HG03108 (cell line): ENCODE results near the gene SIK1.
"Not testable (repeated sequence)": the region's sequence is repeated elsewhere in the genome, so short reads cannot be mapped to it uniquely, and the experiment has no call there.

Experiments used
- ATAC-seq: cut with Tn5 transposase; IDR thresholded peaks from one replicate; pipeline ENCODE4 v1.9.1; 2021; ENCODE audit warnings: moderate library complexity; ENCODE audit not compliant: unreplicated experiment

The SIK1 gene

DNA sequence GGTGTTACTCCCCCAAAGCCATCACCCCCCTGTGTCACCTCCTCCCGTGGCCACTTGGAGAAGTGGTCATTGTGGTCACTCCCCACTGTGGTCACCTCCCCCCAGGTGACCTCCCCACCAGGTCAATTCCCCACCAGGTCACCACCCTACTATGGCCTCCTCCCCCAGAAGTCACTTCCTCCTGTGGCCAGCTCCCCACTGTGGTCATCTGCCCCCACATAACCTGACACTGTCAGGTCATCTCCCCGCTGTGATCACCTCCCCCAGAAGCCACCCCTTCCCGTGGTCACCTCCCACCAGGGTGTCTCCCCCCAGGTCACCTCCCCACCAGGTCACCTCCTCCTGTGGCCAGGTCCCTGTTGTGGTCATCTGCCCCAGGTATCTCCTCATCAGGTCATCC lies 28.9 kb downstream of the SIK1 start:
- not testable (repeated sequence) for ATAC-seq

DNA sequence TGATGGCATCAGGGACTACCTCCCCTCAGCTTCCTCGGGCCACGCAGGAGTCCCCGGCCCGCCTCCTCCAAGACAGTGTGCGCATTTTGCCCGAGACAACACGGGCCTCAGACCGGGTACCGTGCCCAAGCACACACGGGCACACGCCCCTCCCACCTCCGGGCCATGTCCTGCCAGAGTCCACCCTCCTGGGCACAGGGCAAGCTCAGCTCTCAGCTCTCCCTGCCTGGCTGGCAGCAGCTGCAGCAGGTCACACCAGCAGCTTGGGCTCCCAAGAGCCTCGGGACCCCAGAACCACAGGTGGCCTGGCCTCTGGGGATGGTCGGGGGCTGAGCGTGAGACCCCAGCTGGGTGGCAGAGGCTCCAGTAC lies 29.5 kb downstream of the SIK1 start:
- ATAC-seq = not testable (repeated sequence)

DNA sequence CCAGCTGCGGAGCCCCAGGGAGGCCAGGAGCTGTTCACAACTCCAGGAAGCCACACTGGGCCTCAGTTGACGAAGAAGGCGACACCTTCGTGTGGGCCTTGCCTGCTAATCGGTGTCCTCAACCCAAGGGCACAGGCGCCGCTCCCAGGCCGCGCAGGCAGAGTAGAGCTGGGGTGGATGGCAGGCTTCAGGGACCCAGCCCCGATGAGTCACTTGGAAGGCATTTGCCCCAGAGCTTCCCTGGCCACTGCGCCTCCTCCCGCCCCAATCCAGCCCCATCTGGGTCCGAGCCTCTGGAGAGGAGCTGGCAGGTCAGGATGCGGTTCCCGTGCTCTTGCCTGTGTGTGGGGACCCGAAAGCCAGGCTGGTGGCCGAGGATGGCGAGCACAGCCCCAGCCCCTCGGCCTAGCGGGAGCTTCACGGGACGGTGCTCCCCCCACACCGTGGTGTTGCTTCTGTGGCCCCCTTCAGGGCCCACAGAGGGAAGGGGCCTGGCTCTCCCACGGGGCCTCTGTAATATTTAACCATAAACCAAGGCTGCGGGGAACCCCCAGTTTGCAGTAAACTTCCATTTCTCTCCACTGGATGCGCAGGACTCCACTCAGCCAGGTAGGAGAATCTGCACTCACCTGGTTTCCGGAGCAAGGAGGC lies 30.0 kb downstream of the SIK1 start:
- ATAC-seq = not testable (repeated sequence)

DNA sequence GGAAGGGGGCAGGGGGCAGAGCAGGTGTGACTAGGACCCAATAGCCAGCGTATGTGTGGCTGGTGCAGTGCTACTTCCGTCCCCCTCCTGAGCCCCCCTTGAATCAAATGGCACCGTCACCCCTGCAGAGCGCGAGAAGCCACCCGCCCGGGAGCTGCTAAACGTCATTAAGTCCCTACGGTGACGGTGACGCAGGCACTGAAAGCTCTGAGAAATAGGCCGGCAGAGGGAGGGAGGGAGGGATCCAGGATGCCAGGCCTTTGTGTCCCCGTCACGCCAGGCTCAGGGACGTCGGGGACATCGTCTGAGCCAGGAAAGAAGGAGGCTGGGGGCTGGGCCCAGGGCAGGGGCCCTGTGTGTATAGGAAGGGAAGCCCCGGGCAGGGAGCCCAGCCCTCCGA lies 43.6 kb downstream of the SIK1 start:
- ATAC-seq = not testable (repeated sequence)

DNA sequence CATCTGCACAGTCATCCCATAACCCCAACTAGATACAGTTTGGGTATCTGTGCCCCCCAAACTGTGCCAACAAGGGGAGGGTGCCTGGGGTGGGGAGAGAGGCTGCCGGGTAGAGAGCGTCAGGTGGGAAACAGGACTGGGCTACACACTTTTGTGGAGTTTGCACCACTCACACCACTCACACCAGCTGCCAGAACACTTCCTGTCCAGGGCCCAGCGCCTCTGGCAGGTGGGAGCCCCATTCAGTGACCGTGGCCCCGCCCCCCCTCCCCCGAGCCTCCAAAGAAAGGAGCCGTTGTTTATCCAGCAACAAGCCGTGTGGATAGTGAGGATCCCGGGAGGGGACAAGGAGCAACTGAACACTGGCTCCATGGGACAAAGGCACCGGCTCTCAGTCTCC lies 44.0 kb downstream of the SIK1 start:
- ATAC-seq = not testable (repeated sequence)

DNA sequence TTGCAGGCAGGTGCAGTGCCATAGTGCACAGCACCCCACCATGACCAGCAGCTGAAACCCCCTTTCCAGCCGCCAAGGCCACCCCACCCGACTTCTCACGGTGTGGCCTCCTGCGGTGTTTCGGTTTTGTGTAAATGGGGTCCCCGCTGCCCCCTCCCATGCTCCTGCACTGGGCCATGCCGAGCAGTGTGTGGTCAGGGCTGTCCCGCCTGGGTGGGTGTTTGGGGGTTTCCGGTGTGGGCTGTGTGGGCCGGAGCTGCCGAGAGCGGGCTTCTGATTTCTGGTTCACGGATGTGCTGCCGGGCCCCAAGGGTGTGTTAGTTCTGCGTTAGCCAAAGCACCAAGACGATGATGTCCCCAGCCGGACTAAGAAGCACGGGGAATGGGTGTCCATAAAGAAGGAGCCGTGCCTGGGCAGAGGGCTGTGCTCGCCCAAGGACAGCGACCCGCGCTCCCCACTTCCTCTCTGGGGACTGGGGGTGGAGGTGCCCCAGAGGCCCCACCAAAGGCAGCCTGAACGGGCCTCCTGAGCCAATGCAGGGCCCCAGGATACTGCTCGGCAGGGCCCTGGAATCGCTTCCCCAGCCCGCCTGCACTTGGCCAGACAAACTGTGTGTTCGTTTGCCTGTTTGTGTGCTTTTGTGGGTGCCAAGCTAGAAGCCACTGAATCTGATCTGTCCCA lies 45.9 kb downstream of the SIK1 start:
- ATAC-seq = not testable (repeated sequence)

DNA sequence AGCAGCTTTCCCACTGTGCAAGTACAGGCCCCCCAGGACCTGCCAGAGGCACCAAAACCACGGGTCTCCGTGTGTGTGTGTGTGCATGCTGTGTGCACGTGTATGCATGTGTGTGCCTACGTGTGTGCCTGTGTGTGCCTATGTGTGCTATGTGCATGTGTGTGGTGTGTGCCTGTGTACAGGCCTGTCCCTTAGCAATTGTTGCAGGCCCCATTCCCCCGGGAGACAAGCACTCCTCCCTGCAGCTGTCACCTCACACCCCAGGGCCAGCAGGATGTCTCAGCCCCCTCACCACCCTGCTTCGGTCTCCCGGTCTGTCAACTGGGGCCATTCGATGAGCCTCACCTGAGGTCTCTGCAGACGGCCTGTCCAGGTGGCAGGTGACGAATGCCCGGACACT lies 46.6 kb downstream of the SIK1 start:
- not testable (repeated sequence) for ATAC-seq

DNA sequence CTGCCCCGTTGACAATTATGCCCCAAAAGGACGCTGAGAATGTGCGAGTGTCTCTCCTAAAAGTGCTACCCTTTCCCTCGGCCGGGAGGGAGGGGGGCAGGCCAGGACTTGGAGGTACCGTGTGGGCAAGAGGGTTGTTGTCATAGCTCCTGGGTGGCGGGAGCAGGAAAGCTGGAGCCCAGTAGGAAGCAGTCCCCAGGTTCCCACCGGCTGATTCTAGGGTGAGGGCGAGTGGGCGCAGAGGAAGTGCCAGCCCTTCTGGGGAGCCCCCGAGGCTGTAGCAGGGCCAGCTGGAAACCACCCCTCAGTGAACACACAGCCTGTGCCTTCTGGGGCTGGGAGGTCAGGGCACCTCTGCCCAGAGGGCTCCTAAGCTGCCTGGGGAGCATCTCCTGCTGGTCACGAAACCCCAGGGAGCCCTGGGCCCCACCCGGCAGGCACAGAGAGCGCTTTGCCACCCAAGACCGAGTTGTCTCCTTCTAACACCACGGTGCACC lies 47.3 kb downstream of the SIK1 start:
- ATAC-seq = not testable (repeated sequence)

DNA sequence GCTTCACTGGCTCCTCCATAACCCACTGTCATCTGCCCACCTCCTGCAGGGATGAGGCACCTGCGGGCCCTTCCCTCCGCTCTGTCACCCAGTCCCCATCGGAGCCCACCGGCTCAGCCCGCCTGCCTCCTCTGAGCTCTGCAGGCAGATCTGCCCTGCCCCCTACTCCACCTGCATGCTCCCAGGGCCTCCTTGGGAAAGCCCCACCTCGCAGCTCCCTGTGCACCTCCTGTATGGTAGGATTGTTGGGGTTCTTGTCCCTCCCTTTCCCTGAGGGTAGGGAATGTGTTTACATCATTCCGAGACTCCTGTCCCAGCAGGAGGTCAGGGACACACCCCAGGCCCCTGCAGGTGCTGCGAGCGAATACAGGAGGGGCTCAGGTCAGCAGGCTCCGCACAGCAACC lies 50.5 kb downstream of the SIK1 start:
- no peak for ATAC-seq

DNA sequence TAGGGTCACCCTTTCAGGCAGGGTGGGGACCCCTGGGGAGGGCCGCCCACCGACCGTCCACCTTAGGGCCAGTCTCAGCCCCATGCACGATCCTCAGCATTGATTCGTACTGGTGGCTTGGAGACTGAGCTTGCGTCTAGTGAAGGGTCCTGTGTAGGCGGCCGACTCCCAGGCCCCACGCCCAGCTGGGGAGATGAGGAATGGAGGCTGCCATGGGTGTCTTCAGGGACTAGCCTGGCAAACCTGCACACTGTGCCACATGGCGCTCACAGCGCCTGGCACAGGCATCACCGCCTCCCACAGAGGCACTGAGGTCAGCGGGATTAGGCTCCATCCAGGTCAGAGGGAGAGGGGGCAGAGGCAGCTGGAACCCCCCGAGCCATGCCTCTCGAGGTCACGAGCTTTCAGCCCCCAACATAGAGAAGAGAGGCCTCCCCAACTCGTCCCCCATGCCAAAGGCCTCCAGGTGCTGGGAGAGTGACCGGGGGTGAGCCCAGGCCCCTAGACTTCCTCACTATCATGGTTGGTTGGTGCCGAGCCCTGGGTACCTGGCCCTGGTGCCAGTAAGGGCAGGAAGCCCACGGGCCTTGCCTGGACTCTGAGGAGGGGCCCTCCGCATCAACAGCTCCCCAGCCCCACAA lies 51.0 kb downstream of the SIK1 start:
- ATAC-seq = no peak

DNA sequence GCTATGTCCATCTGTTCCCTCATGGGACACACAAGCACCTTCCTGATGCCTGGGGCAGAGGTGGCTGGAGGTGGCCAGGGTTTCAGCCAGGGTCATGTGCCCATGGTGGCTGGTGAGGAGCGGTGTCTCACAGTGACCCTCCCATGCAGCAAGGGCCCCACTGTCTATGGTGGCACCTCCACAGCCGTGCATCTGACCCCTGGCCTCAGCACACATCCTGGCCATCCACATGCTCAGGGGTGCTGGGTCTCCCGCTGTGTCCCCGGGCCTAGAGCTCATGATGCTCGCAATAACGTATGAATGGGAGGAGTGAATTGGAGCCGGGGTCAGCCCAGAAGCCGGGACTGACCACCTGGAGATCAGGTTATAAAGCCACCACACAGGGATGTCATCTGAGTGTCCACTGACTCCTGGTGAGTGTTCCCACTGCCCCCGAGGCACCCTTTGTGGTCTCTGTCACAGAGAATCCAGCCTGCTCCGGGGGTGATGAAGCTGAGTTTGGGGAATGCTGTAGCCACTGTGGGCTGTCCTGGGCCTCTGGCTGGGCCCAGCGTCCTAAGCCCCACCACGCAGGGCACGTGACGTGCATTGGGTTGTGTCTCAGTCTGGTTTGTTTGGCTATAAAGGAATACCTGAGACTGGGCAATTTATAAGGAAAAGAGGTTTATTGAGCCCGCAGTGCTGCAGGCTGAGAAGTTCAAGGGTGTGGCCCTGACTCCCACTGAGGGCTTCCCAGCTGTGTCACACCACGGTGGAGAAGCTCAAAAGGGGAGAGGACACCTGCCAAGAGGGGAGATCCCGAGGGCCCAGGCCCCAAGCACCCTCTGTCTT lies 51.7 kb downstream of the SIK1 start:
- no peak for ATAC-seq

DNA sequence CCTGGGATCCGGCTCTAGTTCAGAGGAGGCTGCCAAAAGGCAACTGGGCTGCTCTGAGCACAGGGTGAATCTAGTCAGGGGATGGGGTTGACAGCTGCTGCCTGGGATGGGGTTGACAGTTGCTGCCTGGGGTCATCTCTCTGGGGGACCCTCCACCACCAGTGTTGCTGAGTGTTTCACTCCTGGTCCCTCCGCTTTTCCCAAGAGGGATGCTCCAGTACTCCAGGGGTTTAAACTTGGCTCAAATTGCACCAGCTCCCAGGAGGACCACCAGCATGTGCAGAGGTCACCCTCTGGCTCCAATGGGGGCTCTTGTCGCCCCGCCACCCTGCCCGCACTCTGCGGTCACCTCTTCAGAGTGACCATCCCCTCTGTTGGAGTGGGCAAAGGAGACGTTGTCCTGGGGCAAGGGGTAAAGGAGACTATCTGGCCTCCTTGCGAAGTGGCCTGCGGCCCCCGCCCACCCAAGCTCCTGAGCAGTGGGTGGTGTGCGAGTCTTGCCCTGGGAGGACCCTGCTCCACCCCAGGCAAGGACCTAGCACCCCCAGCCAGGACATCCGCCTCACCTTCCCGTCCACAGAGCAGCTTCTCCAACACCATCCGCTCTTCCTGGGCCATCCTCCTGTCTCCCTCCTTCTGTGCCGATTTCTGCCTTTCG lies 52.6 kb downstream of the SIK1 start:
- no peak for ATAC-seq

DNA sequence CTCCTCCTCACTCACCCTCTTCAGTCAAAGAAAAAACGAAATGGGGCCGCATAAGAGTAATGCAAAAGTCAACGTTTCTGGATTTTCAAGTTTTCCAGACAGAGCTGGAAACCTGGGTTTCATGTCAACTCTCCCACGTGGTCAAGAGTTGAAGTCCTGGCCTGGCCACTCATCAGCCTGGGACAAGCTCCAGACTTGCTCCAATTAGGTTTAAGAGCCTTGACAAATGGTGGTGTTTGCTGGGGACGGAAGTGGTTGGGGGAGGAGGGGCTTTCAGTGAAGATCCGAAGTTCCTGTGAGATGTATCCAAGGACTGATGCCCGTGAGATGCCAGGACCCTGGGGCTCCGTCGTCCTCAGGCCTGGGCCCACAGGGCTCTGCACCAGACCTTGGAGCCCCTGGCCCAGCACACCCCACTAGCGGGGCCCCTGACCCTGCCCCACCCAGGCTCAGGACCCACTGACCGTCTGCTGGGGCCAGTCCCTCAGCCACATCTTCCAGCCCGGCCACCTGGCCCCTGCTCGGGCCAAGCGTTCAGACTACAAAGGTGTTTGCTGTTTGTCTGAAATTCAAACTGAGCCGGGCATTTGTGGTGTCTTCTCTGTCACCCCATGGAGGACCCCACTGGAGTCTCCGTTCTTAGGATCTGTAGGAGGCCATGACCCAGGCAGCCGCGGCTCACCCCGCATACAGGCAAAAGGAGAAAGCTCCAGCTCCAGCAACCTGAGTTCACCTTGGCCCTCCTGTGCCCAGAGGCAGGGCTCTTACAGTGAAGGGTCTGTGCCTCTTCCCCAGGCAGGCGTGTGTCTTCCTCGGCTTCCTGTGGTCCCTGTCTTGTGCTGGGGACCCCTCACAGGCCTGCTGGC lies 53.3 kb downstream of the SIK1 start:
- no peak for ATAC-seq

DNA sequence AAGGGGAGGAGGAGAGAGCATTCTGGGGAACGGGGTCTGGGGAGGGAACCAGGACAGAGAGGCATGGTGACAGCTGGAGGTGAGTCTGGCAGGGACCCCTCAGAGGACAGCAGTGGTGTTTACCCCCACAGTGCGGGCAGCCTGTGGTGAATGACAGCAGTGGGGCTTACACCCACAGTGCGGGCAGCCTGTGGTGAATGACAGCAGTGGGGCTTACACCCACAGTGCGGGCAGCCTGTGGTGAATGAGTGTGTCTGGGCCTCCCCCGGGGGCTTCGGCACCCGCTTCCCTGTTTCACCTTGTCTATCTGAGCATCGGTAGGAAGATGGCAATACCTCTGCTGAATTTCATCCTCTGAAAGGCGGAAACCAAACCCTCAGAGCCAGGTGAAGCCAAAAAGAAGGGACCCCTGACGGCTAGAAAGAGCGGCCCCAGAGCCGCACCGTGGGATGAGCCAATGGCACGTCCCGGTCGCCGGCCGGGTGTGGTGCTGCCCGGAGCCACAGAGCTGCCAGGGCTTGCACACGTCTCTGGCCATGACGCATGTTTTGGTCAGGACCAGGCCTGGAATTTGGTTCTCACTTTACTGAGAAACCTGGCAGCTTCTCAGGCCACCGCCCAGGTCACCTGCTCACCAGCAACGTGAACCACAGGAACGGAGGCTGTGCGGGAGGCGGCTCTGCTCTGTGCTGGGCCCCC lies 54.1 kb downstream of the SIK1 start:
- ATAC-seq = no peak

DNA sequence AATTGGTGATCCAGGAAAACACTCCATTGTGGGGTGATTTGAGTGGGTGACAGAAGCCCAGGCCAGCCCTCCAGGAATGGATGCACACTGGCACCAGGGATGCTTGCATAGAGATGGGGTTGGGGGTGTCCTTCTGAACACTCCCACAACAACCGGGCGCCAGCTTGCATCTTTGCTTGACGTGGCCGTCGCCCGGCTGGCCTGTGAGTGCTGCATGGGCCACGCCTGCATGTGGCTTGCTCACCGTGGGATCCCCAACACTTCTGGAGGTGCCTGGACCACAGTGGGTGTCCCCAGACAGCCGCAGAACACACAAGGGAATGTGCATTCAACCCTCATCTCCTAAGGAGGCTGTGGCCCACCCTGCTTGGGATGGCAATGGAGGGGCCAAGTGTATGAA lies 55.1 kb downstream of the SIK1 start:
- ATAC-seq = no peak

DNA sequence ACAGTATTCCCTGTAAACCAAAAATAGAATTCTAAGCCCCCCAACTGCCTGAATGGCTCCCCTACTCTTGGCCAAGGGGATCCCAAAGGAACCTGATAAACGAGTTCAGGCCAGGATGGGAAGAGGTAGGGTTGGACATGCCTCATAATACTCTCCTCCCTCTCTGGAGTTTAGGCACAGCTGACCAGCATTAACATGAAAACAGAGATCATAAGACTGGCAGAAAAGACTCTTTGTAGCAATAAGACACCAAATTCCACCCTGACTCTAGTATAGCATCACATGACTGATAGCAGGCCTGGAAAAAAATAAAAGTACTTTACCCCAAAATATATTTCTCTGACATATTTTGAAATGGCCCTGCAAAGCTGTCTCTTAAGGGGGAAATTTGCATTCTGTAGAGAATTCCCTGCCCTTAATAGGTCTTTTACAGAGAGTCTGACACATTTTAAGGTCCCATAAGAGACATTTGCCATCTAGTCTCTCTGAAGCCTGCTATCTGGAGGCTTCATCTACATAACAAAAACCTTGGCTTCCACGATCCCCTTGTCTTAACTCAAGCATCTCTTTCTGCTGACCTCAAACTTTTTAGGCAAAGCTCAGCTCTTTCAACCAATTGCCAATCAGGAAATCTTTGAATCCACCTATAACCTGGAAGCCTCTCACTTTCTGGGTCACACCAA lies 55.9 kb downstream of the SIK1 start:
- no peak for ATAC-seq

DNA sequence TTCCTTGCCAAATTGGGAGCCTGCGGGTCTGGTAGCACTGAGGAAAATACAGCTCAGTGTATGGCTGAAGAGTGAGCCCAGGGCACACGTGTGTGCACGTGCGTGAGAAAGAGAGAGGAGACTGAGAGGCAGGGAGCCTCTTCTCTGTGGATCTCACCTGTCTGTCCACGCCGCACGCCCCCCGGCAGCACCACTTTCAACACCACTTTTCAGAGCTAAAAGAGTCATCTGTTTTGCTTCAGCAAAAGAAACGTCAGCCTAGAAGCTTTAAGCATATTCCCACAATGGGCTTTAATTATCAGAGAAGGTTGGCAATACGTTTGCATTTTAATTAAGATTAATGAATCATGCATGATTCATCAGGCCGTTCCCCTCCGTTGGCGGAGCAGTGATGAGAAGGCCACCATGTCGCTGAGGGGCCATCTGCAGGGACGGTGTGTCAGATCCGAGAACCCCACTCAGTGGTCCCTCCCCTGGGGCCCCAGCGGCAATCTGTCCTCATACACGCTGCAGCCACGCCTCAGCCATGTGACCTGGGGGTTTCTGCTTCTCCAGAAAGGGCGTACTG lies 56.8 kb downstream of the SIK1 start:
- ATAC-seq = no peak

DNA sequence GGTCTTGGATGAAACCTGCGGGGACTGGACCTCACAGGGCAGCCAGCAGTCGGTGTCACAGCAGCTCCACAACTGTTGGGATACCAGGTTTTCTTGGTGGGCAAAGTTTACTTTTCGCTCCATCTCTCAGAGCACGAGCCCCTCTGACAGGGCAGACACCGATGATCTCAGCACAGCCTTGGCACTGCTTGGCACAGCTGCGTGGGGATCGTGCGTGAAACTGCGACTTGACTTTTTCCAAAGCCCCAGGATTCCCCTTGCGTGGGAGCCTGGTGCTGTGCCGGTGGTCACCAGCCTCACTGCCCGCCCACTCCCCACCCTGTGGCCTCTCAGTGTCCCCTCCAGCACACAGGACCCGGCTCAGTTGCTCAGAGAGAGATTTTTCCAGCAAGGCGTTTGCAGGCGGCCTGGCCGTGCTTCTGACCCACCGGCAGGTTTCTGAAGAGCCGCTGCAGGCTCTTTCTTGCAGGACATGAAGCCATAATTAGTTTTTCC lies 57.3 kb downstream of the SIK1 start:
- no peak for ATAC-seq
